Fibroblast of peridontal ligament (primary cell): Measurements from ENCODE around the gene GSTM2.
A peak's percentile ranks its signal among the peaks of the same experiment; 100 is the strongest.

ENCODE experiments used
- DNase-seq: peaks from one replicate; pipeline ENCODE4 v3.0.0-alpha.2; 2010; ENCODE audit errors: extremely low read depth

Gene GSTM2

DNA sequence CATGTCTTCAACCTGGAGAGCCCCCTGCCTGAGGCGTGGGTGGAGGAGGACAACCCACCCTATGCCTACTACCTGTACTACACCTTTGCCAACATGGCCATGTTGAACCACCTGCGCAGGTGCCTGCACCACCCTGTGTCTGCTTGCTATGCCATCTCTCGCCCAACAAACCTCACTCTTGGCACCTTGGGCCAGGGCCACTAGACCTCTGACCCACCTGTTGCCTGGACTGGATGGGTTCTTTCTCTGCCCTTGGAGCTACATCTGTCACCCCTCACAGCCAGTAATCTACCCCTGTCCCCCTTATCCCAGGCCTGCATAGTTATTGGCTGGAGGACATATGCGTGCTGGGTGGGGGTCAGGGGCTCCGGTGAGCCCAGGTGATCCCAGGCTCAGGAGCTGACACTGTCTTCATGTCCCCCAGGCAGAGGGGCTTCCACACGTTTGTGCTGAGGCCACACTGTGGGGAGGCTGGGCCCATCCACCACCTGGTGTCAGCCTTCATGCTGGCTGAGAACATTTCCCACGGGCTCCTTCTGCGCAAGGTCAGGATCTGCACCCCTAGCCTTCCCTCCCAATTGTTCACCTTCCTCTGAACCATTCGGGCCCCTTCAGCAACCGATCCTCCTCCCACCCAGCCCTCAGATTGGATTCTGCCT, 38.4 kb upstream of the GSTM2 start:
- DNase-seq = no peak

DNA sequence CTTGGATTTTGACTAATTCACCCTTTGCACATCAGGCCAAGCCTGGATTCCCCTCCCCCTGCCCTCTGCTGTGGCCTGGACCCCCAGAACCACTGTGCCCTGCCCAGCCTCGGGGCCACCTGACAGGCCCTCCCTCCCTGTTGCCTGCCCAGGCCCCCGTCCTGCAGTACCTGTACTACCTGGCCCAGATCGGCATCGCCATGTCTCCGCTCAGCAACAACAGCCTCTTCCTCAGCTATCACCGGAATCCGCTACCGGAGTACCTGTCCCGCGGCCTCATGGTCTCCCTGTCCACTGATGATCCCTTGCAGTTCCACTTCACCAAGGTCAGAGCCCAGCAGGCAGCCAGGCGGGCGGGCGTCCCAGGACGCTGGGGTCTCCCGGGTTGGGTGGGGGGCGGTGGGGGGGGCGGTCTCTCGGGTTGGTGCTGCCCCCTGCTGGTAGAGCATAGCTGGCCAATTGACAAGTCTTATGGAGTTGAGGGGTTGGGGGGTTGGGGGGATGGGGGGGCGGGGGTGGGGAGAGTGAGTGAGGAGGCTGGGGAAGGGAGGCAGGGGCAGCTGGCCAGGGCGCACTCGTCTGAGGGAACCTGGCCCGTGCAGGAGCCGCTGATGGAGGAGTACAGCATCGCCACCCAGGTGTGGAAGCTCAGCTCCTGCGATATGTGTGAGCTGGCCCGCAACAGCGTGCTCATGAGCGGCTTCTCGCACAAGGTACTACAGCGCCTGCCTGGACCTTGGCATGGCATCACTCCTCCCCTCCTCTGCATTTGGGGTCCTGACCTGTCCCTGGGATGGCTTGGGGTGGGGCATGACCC, 37.6 kb upstream of the GSTM2 start:
- no peak for DNase-seq

DNA sequence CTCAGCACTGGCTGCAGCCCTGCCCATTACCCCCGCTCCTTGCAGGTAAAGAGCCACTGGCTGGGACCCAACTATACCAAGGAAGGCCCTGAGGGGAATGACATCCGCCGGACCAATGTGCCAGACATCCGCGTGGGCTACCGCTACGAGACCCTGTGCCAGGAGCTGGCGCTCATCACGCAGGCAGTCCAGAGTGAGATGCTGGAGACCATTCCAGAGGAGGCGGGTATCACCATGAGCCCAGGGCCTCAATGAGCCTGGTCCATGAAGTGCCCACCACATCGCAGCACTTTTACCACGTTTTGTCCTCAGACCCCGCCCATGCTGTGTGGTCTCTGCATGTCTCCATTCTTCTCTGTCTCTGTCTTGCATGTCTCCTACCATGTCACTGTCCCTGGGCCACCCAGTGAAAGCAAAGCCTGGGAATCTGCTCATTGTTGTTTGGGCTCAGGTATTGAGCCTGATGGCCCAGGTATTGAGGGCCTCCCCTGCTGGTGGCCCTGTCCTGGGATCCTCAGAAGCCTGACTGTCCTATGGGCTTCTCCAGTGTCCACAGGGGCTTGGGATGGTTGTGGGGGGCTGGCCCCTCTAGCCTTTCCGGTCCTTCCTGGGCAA, 36.9 kb upstream of the GSTM2 start:
- DNase-seq = no peak

DNA sequence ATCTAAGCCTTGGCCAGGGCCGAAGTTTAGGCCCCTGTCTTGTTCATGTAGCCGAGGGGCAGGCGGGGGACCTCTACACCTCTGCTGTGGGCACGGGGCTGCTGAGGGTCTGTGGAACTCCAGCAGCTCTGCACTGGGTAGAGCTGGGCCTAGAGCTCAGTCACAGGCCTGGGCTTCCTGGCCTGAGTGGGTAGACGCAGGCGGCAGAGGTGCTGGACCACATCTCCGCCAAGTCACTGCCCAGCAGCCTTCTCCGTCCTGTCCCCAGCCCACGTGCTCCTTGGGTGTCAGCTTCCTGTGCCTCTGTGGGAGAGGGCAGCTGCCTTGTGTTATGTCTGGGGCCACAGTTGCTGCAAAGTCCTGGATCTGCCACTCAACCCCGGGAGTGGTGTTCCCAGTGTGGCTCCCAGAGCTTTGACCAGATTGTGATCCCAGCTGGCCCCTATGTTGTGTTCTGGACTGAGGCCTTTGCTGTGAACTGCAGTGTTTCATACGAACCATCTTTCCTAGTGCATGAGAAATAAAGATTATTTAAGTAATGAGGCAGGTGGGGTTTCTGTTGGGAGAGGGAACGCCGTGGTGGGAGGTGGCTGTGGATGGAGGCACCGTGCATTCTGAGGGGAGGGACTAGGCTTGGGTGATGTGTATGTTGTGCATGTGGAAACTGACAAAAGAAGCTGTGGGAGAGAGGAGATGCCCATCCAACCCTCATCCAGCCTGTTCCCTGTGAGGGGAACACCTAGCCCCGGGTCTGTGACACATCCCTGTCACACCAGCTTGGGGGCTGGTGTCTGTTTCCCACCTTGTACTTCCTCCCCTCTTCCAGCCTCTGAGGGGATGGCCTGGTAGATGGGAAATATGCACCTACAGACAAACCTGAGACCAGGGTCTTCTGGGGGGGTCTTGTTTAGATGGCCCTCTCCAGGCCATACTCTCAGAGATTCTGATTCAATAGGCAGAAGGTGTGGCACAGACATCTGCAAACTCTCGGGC, 36.0 kb upstream of the GSTM2 start:
- DNase-seq = no peak

DNA sequence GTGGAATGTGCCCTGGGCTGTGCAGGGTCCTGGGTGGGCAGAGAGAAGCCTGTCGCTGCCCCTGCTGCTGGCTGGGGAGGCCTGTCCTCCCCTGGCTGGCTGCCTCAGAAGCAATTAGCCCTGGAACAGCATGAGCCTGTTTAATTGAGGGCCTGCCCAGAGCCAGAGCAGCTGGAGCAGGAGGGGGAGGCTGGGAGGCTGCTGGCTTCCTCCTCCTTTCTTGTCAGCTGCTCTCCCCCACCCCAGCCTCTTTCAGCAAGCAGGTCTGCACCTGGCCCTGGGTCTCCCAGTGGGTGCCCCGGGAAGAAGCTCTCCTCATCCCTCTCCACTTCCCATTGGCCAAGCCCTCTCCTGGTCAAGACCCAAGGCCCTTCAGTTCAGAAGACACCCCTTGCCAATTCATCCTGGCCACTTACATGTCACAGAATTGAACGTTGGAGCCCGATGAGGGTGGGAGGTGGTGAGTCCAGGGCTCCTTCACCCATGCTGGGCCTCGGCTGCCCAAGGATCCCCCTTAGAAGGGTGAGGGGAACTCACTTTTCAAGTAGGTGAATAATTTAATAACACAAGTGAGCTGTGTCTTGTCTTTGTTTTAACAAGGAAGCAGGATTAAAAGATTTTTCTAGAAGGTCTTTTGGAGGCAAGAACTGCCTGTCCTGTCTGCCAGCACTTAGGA, 35.0 kb upstream of the GSTM2 start:
- no peak for DNase-seq

DNA sequence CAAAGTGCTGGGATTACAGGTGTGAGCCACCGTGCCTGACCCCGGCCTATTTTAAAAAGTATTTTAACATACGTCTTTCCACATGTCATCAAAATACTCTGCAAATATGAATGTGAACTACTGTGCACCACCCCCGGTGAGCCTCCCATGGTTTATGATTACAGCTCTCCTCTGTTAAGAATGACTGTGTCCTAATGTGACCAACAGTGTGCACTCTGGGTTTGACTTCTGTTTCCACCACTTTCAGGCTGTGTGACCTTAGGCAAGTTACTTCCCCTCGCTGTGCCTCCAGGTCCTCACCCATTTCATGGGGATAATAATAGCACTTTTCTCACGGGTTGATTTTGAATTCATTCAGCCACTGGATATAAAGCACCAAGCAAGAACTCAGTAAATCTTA, 33.6 kb upstream of the GSTM2 start:
- DNase-seq = no peak

DNA sequence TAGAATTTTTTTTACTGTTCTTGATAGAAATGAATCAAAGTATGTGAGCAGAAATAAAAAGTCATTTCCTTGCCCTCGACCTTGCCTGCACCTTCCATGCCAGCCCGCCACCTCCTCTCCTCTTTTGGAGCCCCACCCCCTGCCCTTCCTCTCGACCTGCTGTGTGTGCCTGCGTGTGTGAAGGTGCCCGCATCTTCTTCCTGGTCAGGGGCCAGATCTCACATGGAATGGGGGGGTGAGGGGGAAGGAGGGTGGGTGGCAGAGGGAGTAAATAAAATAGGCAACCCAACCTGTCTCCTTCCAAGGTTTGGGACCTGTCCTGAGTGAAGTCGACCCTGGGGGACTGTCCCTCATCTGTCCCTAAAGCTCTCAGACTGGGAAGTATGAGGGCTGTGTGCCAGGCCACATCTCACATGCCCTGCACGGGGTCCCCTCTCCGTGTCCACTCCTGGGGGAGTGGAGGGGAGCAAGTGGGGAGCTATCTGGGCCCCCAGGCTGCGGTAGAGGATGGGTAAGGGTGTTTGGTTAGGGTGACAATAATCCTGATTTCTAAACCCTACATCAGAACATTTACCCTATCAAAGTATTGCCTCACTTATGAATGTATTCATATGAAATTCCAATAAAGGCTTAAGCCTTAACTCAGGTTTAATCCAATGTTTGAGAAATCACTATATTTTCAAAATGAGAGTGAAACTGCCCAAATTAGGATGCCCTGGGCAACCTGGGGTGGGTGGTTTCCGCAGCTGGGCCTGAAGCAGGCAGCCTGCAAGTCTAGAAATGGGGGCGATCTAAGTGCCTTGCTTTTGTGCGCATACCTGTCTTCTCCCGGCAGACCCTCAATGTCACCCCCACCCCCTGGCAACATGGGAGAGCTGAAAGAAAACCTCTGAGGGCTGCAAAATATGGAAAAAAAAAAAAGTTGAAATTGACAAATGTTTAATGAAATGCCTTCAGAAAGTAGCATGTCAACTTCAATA, 32.8 kb upstream of the GSTM2 start:
- DNase-seq = no peak

DNA sequence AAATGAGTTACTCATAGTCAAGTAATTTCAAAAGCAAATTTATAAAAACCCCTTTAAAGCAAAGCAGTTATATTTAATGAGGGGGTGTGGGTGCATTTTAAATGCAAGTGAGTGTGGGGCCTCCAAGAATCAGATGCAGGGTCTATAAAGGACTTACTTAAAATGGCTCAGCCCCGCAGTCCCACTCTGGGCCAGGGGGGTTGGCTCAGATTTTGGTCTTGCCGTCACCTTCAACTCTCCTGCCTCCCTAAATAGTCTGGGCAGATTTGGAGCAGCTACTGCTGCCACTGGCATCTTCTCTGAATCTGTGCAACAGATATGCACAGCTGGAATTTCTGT, 32.0 kb upstream of the GSTM2 start:
- DNase-seq = no peak

DNA sequence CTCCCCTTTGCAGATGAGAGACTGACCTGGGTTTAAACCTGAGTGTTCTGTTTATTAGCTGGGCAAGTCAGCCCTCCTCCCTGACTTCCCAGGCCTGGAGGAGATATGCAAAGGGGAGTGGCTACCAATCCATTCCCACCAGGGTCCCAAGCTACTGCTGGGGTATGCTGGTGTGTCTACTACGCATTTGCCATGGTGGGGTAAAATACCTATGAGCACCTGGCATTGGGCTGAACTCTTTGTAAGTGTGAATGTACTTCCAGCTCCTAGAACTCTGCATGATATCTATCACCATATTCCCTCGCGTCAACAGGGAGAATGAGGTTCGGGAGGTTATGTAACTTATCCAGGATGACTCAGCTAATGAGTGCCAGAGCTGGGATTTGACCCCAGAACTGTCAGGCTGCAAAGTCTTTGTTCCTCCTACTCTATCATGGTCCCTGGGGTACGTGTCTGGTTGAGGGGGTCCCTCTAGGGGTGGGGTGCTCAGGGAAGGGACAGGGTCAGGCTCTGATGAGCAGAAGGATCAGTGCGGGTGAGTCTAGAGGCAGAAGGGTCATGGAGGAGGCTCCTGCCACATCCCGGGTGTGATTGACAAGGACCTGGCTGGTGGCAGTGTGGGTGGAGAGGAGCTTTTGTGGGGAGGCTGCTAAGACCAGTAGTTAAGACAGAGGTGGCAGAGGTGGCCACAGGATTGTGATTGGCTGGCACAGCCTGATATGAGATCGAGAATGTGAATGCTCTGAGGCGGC, 31.5 kb upstream of the GSTM2 start:
- DNase-seq = peak; percentile 81

DNA sequence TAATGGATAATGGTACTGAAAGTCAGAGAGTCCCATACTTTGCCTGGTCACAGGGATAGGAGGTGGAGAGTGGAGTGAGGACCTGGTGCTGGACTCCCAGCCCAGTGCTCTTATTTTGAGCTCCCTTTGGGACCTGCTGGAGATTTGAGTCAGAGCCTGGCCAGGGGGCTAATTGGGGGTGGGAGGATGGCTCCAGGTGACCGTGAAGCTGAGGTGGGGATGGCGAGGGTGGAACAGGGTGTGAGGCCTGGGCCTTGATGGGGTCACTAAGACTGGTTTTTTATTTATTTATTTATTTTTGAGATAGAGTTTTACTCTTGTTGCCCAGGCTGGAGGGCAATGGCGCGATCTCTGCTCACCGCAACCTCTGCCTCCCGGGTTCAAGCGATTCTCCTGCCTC, 30.4 kb upstream of the GSTM2 start:
- DNase-seq = no peak

DNA sequence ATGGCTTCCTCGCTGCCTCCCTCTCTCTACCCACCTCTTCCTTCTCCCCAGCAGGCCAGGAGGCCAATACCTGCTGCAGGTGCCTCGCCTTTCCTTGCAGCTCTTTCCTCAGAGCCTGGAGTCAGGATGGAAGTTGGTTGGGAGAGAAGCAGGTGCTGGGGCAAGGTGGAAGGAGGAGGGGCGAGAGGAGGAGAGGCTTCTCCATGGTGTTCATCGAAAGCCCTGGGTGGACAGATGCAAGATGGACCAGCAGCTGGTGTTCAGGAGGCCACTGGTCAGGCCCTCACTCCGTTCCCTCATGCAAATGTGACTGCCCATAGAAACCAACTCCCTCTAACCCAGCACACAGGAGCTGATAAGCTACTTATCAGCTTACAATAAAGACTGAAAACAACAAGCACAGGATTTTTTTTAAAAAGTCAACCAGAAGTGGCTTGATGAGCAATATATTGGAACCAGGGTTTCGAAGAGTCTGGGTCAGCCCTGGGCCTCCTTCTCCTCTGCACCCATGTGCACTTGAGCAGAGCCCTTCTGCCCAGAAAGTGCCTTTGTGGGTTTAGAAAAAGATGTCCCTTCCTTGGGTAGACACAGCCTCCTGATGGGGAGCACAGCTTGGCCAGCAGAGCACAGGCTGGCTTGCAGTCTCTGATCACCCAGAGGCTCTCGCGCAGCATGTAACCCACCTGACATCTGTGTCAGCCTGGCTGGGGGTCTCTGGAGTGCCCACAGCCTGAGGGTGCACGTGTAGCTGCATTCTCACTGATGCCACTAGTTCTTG, 28.6 kb upstream of the GSTM2 start:
- no peak for DNase-seq

DNA sequence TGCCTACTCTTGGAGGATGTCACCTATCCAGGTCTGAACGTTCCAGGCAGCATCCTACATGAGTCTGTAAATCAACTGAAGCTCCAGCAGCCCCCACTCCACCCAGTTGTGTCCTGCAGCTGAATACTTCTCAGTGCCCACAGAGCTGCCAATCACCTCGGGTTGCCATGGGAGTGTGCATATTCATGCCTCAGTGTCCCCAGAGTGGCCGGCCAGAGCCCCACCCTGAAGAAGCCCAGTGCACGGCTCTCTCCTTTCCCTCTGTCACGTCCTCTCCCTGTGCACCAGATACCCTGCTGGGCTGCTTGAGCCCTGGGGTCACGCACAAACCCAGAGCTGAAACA, 28.0 kb upstream of the GSTM2 start:
- no peak for DNase-seq

DNA sequence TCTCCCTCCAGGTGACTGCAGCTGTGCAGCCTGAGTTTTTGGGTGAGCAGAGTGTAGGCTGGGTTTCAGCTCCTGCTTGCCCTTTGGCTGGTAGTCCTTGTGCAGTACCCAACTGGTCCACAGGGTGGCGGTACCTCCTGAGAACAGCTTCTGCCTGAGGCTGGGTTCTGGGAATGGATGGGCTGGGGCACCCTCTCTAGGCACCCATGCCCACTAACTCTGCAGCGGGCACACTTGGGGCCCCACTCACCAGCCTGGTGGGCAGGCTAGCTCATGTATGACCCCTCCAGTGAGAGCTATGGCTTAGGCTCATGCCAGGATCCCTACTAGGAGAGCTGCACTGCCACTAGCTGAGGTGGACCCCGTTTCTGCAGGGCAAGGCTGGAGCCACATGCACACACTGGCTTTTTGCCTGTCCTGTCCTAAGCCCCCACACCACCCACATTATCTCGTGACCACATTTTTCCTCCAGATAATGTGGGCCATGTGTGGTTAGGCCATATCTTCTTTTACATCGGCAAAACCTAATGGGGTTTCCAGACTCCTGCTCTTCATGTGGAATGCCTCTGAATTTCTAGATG, 27.5 kb upstream of the GSTM2 start:
- peak; percentile 62 for DNase-seq

DNA sequence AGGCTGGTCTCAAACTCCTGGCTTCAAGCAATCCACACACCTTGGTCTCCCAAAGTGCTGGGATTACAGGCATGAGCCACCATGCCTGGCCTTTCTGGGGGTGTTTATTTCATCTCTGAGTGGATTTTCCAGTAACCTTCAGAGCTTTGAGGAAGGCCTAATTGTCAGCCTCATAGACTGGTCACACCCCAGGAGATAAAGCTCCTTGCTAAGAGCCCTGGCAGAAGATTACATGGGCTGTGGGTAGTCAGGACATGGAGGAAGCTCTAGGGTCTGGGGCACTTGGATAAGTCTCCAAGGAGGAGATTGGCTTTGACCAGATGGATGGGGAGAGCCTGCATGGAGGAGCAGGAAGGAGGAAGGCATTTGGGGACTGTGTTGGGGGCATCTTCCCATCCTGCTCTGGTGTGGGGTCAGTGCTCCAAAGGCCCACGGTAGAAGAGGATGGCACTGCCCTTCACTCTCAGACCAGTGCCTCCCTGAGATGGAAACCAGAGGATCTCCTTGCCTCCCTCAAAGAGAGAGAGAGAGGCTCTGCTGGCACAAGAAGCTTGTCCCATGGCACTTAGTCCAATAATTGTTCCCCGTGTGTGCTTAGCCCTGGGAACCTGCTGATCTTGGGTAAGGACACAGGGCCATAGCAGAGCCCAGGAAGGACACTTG, 26.6 kb upstream of the GSTM2 start:
- no peak for DNase-seq

DNA sequence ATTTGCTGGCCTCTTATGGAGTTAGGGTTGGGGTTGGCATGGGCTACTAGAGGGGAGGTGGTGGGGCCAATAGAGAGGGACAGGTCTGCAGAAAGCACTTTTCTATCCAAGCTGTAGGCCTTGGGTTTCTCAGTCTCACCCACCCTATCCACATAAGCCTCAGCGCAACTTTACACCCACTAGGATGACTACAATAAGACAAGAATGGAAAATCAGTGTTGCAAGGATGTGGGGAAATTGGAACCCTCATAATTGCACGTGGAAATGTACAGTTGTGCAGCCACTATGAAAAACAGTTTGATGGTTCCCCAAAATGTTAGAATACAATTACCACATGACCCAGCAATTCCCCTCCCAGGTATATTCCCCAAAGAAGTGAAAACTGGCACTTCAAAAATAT, 26.0 kb upstream of the GSTM2 start:
- DNase-seq = no peak

DNA sequence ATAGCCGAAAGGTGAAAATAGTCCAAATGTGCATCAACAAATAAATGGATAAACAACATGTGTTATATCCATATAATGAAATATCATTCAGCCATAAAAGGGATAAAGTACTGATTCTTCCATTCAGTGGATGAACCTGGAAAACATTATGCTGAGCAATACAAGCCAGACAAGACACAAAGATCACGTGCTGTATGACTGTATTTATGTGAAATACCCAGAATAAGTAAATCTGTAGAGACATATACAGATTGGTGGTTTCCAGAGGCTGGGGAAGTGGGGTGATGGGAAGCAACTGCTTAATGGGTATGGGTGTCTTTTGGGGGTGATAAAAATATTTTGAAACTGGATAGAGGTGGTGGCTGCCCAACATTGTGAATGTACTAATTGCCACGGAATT, 25.2 kb upstream of the GSTM2 start:
- peak; percentile 71 for DNase-seq

DNA sequence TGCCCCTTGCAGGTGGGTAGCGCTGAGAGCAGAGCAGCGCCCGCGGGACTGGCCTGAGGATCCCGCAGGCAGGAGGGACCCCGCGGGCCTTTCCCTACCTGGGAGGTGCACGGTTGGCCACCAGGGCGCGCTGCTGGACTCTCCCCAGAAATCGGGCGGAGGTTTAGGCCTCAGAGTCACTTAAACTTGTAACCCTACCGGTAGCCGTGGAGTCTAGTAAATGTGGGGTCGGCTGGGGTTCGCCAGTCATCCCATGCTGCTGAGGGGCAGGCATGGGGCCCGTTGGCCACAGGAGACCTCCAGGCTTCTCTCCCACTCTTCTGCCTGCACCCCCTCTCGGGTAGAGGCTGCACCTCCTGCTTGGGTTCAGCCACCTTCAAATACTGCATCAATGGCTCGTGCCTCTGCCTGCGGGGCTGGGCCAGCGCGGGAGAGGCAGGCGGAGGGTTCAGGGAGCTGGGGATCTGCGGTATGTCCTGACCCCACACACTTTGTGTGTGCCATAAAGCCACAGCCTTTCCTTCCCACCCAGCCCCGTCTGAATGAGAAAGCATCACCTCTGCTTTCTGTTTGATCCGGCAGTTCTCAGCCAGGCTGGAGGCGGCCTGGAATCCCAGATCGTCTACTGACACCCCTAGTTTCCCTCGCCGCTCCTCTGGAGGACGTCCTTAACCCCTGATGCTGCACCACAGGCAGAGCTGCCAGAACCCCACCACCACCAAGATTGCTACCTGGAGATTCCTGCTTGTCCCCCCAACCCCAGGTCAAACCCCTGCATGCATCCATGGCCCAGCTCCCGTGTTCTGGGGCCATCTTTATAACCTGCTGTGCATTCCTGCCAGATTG, 24.2 kb upstream of the GSTM2 start:
- peak; percentile 47 for DNase-seq
